DMS114 treated with DMSO at 0.1 percent for 48 hours (cell line): ENCODE results near the gene CCM2.
"Not testable (repeated sequence)": the region's sequence is repeated elsewhere in the genome, so short reads cannot be mapped to it uniquely, and the experiment has no call there.

Source experiments
- DNase-seq: peaks from one replicate; lab custom pipeline; 2025; ENCODE audit not compliant: unreplicated experiment; lab: John Stamatoyannopoulos, UW

Gene CCM2

GRCh38 chr7:45032421-45032820, 32.4 kb downstream of the CCM2 start:
- no peak for DNase-seq

DNA sequence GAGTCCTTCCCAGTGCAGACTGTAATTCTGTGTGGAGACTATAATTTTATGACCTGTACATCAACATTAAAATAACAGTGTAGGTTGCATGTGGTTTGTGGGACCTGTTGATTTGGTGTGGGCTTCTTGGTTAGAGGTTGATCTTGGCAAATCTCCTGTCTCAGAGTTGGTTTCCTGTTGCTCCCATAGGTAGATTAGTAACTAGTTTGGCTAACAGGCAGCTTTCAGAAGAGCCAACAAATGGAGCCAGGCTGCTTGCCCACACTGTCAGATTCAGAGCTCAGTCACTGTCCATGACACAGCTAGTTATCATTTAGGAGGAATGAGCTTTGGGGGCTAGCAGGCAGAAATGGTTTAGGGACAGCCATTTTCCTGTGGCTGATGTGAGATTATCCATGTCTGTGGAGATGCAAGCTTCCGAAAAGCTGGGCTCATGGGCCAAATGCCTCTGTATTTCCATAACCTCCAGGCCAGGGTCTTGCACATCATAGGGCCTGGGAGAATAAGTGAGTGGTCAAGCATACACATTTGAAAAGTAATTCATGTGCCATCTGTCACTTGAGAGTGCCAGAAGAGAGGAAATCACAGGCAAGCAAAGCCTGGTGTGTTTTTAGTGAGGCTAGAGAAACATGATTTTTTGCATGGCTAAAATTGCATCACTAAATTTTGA, 33.4 kb downstream of the CCM2 start:
- DNase-seq: no peak

DNA sequence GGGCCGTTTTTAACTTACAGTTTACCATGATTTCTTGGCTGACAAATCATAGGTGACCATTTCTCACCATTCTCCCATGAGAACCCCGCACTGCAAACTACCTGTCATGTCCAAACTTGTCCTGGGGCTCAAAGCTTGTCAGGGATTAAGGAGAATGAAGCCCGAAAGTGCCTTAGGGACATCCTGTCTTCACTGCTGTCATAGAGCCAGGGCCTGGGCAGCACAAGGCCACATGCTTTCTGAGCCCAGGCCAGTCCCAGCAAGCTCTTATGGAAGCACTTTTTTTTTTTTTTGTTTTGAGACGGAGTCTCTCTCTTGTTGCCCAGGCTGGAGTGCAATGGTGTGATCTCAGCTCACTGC, 33.9 kb downstream of the CCM2 start:
- DNase-seq: no peak

GRCh38 chr7:45034710-45035109, 34.7 kb downstream of the CCM2 start:
- not testable (repeated sequence) for DNase-seq

GRCh38 chr7:45035371-45035770, 35.4 kb downstream of the CCM2 start:
- no peak for DNase-seq

DNA sequence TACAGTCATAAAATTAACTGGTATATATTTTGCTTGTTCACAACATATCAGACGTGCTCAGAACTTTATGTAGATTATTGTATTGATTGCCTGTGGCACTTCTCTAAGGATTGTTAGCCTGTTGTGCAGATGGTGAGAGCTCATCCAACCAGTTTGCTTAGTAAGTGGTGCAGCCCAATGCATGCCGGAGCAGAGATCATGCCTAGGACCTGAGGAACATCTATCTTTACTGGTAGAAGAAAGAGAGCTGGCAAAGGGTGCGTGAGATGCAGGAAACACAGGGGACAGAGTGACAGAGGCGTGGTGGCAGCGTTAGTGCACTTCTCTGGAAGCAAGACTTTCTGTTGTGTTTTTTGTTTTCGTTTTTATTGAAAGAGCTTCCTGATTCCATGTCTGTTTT, 35.9 kb downstream of the CCM2 start:
- no peak for DNase-seq

DNA sequence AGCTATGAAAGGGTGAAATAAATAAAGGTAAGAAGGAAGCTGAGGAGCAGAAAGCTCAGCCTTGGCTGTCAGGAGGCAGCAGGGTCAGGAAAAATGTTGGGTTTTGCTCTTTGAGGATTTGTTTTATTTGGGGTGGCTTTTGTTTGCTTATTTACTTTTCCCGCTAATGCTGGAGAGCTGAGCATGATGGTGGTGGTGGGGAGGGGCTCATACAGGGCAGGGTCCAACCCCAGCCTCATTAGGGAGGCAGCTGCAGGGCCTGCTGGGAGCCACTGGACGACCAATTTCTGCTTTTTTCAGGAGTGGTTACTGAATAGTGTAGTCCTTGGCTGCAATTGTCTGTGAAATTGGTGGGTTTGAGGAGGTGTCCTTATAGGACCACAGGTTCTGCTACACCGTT, 36.3 kb downstream of the CCM2 start:
- DNase-seq: no peak

DNA sequence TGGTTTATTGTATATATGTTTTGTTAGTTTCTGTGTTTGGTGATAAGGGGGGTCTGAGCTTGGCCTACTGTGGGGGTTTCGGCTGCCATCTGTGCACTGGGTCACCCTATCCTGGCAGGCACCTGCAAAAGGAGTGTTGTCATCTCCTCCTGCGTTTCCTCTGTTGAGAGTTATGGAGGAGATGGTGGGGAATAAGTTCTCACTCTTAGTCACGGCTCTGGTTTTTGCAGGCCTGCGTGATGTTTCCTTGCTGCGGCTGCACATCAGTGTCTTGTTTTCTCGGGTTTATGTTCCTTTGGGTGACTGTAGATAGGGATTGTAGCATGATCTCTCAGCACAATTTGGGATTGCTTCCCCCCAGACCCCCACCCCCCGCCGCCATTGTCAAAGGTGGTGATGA, 36.8 kb downstream of the CCM2 start:
- DNase-seq: no peak

GRCh38 chr7:45037876-45038275, 37.9 kb downstream of the CCM2 start:
- no peak for DNase-seq

DNA sequence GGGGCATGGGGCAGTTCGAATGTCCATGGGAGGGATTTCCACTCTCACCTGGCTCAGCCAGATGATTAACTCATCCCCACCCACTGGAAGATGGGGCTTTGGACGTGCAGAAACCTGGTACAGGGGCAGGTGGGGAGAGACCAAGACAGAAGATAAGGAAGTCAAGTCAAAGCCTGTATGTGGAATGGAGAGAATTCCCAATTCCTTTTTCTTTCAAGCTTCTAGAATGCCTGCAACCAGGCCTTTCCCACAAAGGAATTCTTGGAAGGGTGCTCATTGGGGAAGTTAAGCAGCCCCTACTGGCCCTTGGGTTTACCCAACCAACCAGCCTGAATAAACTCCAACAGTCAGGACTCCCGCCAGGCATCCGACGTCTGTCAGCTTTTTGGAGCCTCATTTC, 39.1 kb downstream of the CCM2 start:
- DNase-seq: no peak

DNA sequence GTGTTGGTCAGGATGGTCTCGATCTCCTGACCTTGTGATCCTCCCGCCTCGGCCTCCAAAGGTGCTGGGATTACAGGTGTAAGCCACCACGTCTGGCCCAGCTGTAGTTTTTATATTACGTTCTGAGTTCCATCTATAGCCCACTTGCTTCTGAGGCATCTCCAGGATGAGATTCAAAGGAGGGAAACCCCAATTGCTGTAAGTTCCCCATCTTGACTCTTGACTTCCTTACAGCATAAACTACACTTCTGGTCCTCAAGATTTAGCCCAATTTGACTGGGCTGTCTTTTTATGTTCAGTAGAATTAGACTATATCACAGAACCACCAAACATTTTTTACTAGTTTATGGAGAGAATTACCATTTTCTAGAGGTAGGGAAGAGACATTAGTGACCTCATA, 44.3 kb downstream of the CCM2 start:
- no peak for DNase-seq

DNA sequence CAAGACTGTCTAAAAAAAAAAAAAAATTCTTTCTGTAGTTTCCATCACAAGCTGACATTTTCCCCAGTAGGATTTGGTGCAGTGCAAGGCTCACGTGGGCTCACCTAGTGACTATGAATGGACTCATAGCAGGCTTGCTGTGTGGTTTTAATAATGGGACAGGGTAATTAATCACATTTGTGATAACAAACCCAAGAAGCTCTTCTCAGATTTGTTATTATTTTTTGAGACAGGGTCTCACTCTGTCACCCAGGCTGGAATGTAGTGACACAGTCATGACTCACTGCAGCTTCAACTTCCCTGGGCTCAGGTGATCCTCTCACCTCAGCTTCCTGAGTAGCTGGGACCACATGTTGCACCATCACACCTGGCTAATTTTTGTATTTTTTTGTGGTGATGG, 48.7 kb downstream of the CCM2 start:
- no peak for DNase-seq

DNA sequence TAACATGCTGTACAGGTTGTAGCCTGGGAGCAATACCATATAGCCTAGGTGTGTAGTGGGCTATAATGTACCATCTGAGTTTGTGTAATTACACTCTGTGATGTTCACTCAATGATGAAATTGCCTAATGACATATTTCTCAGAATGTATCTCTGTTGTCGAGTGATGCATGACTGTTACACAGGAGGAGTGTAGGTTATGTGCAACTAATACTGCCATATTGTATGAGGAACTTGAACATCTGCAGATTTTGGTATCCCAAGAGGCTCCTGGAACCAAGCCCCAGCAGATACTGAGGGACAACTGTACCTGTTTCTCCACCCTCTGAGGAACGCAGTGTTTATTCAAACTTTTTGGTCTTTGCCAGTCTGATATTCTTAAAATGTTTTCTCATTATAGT, 50.2 kb downstream of the CCM2 start:
- DNase-seq: no peak

- no peak for DNase-seq
These were observed 52.0 kb downstream of the CCM2 start for GRCh38 chr7:45052011-45052410.

DNA sequence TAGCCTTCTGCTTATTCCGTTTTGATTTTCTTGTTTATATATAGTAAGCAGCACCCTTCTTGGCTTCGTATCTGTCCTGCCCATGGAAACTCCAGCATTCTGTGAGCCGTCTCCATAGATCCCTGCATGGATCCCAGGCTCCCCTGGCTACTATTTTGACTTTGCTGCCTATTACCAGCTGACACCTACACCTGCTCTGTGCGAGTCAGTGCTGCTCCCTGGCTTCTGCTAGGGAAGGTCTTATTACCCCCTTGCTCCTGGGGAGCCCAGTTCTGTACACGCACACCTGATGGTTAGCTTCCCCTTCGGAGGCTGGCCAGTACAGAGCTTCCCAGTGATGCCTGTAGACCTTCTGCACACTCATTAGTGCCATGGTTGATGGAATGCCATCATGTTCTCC, 53.4 kb downstream of the CCM2 start:
- DNase-seq: no peak

- DNase-seq: no peak
These were observed 53.9 kb downstream of the CCM2 start for GRCh38 chr7:45053941-45054340.

DNA sequence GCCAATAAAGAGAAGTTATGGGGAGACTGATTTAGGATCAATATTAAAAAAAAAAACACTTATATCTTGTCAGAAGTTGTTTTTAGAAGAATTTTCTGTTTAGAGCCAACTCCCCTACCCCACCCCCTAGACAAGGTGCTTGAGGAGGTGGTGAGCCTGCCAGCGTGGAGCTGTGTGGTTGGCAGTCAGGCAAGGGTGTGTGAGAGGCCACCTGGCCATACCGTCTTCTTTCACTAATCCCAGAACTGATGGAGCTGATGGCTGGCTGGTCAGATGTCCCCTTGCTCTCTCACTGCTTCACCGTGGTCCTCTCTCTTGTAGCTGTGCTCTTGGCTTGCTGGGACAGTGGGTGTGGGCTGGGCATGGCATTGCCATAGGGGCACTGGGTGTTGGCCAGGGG, 54.4 kb downstream of the CCM2 start:
- DNase-seq: no peak

DNA sequence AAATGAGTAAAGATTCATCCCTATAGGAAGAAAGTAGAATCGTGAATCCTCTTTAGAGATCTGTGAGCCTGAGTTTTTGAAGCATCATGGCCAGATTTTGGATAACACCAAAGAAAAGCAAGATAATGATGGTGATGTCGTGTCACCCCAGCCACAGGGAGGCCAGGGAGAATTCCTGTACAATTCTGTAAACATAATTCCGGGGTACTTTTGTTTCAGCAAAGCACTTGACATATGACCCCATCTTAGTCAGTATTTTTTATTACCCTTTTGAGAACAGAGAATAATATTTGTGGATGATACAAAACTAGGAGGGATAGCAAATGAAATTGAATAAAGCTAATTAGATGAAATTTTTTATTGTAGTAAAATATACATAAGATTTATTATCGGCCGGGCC, 55.0 kb downstream of the CCM2 start:
- DNase-seq: no peak

DNA sequence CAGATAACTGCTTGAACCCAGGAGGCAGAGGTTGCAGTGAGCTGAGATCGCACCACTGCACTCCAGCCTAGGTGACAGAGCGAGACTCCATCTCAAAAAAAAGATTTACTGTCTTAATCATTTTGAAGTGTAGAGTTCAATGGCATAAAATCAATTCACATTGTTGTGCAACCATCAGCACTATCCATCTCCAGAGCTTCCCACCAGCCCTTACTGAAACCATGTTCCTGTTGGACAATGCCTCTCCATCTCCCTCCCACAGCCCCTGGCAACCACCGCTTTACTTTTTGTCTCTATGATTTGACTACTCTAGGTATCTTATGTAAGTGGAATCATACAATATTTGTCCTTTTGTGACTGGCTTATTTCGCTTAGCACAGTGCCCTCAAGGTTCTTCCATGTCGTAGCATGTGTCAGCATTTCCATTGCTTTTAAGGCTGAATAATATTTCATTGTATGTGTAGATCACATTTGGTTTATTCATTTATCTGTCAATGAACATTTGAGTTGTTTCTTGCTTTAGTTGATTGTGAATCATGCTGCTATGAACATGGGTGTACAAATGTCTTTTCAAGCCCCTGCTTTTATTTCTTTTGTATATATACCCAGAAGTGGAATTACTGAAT, 55.7 kb downstream of the CCM2 start:
- no peak for DNase-seq

GRCh38 chr7:45057878-45058277, 57.9 kb downstream of the CCM2 start:
- no peak for DNase-seq

- no peak for DNase-seq
These were observed 60.3 kb downstream of the CCM2 start for GRCh38 chr7:45060295-45060694.

DNA sequence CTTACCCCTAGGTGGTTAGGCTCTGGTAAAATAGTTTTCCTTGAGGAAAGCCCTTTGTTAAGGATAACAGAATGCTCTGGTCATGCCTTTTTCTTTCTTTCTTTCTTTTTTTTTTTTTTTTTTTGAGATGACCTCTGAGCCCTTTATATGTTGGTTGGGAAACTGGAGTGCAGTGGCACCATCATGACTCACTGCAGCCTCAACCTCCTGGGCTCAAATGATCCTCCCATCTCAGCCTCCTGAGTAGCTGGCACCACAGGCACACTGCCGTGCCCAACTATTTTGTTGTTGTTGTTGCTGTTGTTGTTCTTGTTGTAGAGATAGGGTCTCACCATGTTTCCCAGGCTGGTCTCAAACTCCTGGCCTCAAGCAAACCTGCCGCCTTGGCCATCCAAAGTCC, 61.4 kb downstream of the CCM2 start:
- DNase-seq: no peak

- no peak for DNase-seq
These were observed 61.9 kb downstream of the CCM2 start for GRCh38 chr7:45061806-45062425.
